Muscle of arm (tissue), 14 donors: Measurements from ENCODE around the gene ZNF664. TPM values are rescaled to one million over a fixed set of nuclear protein-coding genes. Genes with fewer than 3 reads are reported as not detected.
A peak's percentile ranks its signal among the peaks of the same experiment; 100 is the strongest.

Source experiments
- DNase-seq: peaks from one replicate; pipeline ENCODE4 v3.0.0-alpha.2; 2013
- long read RNA-seq, 11 donors: transcript quantifications; one replicate each; lab custom pipeline, GENCODE V29; 2026
- polyA plus RNA-seq, 12 donors: library from polyadenylated mRNA; unstranded; fragments of 120-200 nt; gene quantifications; one replicate each; pipeline ENCODE4 v1.2.1, GENCODE V29; 2013; ENCODE audit not compliant: insufficient read length in 12 of 12

ZNF664 gene
- 10 to 100 TPM in 11 of 12 donors, not detected in 1; 37.5 to 64.5 (median 49.2) TPM for polyA plus RNA-seq
- long read RNA-seq, donor 1, full-length matches to known transcripts = 29 of 34 reads
- long read RNA-seq, donor 1, partial matches to known transcripts = 5 of 34 reads
- long read RNA-seq, donor 1, other reads (novel, unspliced or antisense) = 0 of 34 reads
- long read RNA-seq, donor 2, full-length matches to known transcripts = 9 of 20 reads
- long read RNA-seq, donor 2, partial matches to known transcripts = 0 of 20 reads
- long read RNA-seq, donor 2, other reads (novel, unspliced or antisense) = 11 of 20 reads
- long read RNA-seq, donor 3, full-length matches to known transcripts = 7 of 13 reads
- long read RNA-seq, donor 3, partial matches to known transcripts = 6 of 13 reads
- long read RNA-seq, donor 3, other reads (novel, unspliced or antisense) = 0 of 13 reads
- long read RNA-seq, donor 4, full-length matches to known transcripts = 5 of 5 reads
- long read RNA-seq, donor 4, partial matches to known transcripts = 0 of 5 reads
- long read RNA-seq, donor 4, other reads (novel, unspliced or antisense) = 0 of 5 reads
- long read RNA-seq, donor 5, full-length matches to known transcripts = 10 of 10 reads
- long read RNA-seq, donor 5, partial matches to known transcripts = 0 of 10 reads
- long read RNA-seq, donor 5, other reads (novel, unspliced or antisense) = 0 of 10 reads
- long read RNA-seq, donor 6, full-length matches to known transcripts = 4 of 4 reads
- long read RNA-seq, donor 6, partial matches to known transcripts = 0 of 4 reads
- long read RNA-seq, donor 6, other reads (novel, unspliced or antisense) = 0 of 4 reads
- long read RNA-seq, donor 7, full-length matches to known transcripts = 4 of 4 reads
- long read RNA-seq, donor 7, partial matches to known transcripts = 0 of 4 reads
- long read RNA-seq, donor 7, other reads (novel, unspliced or antisense) = 0 of 4 reads
- long read RNA-seq, donor 8, full-length matches to known transcripts = 11 of 11 reads
- long read RNA-seq, donor 8, partial matches to known transcripts = 0 of 11 reads
- long read RNA-seq, donor 8, other reads (novel, unspliced or antisense) = 0 of 11 reads
- long read RNA-seq, donor 9, full-length matches to known transcripts = 4 of 4 reads
- long read RNA-seq, donor 9, partial matches to known transcripts = 0 of 4 reads
- long read RNA-seq, donor 9, other reads (novel, unspliced or antisense) = 0 of 4 reads
- long read RNA-seq, donor 10, full-length matches to known transcripts = 8 of 14 reads
- long read RNA-seq, donor 10, partial matches to known transcripts = 6 of 14 reads
- long read RNA-seq, donor 10, other reads (novel, unspliced or antisense) = 0 of 14 reads
- long read RNA-seq, donor 11, full-length matches to known transcripts = 10 of 10 reads
- long read RNA-seq, donor 11, partial matches to known transcripts = 0 of 10 reads
- long read RNA-seq, donor 11, other reads (novel, unspliced or antisense) = 0 of 10 reads

DNA sequence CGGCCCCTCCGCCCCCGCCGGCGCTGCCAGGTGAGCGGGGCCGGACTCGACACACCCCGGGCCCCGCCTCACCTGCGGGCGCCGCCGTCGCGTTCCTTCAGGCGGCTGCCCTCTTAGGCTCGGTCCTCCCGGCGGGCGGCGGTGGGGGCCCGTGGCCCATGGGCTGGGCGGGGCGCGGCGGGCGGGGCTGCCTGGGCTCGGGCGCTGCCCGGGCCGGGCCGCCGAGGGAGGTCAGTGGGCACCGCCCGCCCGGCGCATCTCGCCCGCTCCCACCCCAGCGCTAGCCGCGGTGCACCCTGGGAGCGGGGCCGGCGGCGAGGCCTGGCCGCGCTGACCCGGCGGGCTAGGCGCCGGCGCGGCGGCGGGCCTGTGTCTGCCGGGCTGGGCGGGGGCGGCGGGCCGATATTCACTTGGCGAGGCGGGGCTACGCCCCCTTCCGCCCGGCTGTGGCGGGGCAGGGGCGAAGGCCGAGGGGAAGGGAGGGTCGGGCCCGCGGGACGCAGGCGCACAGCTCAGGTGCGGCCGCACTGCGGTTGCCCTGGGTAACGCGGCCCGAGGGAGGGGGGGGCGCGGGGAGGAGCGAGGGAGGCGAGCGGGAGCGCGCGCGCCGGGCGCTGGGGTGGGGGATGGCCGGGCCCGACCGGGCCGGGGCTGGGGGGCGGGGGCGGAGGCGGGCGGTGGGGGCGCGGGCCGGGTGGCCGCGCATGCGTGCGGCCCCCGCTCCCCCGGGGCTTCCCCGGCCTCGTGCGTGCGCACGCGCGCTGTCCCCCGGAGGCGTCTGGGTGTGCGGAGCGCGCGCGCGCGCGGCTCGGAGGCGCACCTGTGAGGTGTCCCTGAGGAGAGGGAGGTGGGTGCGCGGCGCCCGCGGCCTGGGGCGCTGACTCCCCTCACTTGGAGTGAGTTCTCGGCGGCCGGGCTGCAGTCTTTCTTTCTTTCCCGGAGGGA, at the start of gene ZNF664, which contains the start of gene CCDC92:
Gene ZNF664, plus strand, starts transcription at position 759 of the 945 bp plus-strand sequence. CDS start 38,930 bp downstream, outside the sequence.
Gene CCDC92, minus strand, starts transcription at position 375 of the 945 bp plus-strand sequence. CDS start 28,526 bp downstream, outside the sequence.
- DNase-seq = peak; percentile 89

DNA sequence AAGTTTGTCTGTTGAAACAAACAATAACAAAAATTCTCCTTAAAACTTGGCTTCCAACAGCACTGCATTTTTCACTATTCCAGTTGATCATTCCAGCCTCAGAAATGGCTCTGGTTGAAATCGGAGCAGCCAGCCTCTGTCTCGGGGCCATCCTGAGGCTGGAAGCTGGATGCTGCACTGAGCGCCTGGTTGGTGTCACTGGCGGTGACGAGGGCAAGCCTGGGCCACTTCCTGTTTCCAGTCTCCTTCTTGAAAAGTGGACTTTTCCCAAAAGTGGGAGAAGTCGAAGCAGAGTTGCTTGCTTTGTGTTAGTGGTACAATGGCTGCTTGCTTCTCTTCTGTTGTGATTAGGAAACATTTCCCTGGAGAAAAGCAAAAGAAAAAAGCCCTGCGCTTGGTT, 49.1 kb upstream of the ZNF664 start:
- DNase-seq = no peak

DNA sequence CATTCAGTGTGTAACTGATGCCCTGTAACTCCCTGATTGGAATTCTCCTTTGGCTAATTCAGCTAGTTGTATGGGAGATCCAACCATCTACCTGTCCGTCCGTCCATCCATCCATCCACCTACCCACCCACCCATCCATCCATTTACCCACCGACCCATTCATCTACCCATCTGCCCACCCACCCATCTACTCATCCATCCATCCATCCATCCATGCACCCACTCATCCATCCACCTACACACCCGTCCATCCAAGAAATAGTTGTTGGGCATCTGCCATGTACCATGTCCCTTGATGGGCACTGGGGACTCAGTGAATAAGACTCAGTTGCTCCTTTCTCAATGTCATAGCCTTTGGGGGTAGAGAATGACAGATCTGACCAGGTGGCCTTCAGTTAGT, 48.5 kb upstream of the ZNF664 start:
- DNase-seq = no peak

DNA sequence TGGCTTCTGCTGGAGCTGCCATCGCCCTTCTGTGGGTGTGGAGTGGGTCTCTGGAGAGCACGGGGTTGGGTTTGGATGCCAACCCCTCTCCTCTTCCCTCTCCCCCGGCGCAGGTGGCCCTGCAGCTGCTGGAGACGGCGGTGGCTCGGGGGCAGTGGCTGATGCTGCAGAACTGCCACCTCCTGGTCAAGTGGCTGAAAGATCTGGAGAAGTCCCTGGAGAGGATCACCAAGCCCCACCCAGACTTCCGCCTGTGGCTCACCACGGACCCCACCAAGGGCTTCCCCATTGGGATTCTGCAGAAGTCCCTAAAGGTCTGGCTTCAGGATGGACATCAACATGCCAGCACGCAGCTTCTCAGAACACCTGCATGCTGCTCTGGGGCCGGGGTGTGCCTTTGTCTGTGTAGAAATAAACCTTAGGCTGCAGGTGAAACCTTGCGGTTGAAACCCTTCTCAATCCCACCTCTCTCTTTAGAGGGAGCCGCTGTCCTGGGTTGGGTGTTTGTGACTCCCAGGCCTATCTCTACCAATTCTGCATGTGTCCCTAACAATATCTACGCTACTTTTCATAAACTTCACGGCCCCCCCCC, 44.6 kb upstream of the ZNF664 start:
- DNase-seq = no peak

DNA sequence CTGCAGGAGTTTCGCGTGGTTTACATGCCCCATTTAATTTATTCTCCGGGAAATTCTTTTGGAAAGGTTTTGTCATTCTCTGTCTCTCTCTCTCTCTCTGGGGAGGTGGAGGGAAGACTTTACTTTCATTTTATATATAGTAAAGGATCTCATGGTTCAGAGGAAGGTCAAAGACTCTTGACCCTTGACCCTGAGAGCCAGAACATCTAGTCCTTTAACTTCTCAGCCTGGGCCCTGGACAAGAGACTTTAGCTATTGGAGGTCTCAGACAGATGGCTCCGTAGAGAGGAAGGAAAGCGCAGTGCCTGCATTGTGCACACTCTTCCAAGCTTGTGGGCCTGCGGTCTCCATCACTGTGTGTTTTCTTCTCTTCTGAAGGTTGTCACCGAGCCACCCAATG, 44.1 kb upstream of the ZNF664 start:
- DNase-seq = no peak

DNA sequence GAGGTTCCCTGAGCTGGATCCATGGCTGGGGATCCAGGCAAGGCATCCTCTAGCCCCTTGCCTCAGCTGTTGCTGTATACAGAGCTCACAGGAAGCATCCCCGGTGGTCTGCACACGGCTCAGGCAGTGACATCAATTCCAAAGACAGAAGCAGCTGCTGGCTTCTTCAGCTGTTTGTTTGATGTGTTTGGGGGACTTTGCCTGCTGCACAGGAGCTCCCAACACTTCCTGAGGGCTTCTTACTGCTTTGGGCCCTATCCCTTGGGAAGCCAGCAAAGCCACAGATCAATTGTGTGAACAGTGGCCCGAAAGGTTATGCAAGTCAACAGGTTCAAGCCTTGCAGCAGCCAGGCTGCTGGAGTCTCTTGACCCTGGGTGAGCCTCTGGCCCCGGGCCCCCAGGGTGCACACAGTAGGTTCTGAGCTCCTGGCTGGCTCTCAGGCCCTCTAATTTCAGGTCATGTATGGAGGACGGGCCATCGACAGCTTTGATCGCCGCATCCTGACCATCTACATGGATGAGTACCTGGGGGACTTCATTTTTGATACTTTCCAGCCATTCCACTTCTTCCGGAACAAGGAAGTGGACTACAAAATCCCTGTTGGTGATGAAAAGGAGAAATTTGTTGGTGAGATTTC, 43.0 kb upstream of the ZNF664 start:
- DNase-seq = no peak

DNA sequence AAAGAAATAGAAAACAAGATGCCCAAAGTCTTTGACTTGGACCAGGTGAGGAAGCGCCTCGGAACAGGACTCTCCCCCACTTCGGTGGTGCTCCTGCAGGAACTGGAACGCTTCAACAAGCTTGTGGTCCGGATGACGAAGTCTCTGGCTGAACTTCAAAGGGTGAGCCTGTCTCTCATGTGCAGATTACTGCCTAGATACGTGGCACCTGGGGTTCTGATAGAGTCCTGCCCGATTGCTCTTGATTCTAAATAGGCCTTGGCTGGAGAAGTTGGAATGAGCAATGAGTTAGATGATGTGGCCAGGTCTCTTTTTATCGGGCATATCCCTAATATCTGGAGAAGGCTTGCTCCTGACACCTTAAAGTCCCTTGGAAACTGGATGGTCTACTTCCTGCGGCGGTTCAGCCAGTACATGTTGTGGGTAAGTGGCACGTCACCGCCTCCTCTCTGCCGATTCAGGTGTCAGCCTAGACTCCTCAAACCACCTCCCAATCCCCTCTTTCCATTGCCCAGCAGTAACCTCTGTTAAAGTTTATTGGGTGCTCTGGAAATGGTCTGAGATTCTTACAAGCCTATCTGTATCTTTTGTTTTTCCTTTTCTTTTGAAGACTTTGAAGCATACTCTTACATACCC, 41.2 kb upstream of the ZNF664 start:
- DNase-seq = no peak

DNA sequence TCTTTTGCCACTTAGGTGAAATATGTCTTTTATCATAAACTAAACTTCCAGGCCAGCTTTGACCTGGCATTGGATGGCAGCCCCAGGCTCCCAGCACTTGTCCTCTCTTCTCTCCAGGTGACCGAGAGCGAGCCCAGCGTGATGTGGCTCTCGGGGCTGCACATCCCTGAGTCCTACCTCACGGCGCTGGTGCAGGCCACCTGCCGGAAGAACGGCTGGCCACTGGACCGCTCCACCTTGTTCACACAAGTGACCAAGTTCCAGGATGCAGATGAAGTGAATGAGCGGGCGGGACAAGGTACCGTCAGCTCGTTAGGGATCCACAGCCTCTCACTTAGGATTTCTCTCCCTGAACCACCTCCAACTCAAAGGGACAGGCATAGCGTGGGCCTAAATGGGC, 39.8 kb upstream of the ZNF664 start:
- DNase-seq = no peak

DNA sequence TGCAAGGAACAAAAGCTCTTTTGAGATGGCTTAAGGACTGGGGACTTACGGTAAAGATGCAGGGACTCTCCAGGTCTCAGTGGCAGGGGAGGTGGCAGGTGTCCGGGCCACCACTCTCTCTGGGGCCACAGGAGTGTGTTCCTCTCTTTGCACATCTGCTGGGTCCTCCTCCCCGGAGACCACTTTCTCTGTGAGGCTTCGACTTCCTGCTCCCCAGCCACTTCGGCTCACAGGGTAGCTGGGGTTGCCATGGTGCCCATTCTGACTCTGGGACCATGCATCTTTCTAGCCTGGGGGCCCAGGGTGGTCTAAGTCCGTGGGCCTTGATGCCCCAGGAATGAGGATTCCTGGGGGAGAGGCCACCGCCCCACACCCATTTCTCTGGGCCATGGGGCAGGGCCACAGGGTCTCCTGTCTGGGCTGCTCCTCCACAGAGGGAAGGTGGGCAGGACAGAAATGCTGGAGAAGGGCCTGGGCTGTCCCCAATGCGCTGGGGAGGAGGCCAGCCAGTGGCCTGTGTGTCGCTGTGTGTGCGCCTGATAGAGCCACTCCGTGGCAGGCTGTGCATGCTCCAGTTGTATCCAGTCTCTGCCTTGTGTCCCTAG, 38.9 kb upstream of the ZNF664 start:
- no peak for DNase-seq

DNA sequence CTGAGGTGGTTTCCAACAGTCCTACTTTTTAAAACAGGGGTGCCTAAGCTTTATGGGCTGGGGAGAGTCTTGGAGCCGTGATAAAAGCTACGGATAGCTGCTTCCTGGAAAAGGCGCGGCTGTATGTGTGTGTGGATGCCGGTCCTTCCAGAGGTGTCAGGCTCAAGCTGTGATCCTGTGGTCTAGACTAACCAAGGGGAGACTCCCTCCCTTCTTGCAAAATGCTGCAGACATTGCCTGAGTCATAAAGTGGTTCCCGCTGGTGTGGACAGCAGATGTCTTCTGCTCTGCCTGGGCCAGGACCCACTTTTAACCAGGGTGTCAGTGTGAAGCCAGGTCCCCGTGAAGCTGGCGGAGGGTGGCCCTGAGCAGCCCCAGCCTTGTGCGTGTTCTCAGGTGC, 38.2 kb upstream of the ZNF664 start:
- no peak for DNase-seq

DNA sequence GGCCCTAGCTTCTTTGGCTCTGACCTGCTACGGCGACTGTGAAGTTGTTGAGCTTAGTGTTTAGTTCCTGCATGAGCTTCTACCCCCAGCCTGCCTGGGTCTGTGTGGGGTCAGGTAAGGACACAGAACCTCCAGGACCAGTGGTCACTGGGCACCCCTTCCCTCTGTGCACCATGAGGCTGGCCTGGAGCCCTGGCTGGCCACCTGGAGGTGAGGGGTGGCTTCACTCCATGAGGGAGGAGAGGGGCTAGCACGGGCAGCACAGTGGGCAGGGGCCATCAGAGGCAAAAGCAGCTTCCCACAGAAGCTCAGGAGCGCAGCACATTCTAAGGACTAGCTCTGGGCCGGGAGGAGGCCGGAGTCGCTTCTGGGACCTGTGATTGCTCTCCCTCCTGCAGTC, 37.1 kb upstream of the ZNF664 start:
- no peak for DNase-seq

DNA sequence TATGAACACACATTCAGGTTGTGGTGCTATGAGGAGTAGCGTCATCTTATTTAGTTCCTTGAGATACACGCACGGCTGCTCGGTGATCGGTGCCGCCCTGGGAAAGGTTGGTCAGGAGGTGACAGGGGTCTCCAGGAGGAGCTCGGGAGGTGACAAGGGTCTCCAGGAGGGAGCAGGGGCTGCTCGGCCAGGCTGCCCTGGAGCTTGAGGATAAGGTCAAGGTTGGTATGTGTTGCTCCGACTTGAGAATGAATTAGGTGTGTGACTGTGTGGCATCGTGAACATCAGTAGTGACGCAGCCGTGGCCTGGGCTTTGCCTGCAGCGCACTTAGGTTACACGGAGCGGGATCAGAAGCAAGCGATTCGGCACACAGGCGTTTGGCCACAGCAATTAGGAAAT, 36.5 kb upstream of the ZNF664 start:
- no peak for DNase-seq

DNA sequence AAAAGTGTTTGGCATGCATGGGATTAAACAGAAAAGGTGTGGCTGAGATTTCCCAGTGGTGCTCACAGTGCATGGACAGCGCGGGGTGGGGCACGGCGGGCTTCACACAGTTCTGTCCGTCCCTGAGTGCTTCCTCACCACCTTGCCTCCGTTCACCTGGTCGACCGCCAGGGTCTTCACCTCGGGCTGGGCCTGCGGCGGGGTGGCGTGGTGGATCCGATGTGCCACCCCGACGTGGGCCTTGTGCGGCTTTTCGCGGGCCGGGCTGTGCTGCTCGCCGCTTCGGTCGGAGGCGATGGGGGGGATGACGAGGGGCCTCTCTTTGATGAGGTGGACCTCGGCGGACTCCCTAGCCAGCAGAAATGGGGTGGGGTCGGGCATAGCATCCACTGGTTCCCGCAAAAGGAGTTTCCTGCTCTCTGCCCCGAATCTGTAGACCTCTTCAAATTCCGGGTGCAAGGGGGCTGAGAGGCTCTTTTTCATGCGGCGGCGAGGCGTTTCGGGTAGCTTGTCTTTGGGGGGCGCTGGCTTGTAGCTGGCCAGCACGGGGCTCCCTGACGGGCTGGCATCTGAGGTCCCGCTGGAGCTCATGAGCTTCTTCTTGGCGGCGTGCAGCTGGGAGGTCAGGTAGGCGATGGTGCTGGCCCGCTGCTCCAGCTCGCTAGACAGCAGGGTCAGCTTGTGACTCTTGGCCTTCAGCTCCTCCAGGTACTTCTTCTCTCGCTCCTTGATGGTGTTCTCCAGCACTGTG, 35.9 kb upstream of the ZNF664 start:
- no peak for DNase-seq

DNA sequence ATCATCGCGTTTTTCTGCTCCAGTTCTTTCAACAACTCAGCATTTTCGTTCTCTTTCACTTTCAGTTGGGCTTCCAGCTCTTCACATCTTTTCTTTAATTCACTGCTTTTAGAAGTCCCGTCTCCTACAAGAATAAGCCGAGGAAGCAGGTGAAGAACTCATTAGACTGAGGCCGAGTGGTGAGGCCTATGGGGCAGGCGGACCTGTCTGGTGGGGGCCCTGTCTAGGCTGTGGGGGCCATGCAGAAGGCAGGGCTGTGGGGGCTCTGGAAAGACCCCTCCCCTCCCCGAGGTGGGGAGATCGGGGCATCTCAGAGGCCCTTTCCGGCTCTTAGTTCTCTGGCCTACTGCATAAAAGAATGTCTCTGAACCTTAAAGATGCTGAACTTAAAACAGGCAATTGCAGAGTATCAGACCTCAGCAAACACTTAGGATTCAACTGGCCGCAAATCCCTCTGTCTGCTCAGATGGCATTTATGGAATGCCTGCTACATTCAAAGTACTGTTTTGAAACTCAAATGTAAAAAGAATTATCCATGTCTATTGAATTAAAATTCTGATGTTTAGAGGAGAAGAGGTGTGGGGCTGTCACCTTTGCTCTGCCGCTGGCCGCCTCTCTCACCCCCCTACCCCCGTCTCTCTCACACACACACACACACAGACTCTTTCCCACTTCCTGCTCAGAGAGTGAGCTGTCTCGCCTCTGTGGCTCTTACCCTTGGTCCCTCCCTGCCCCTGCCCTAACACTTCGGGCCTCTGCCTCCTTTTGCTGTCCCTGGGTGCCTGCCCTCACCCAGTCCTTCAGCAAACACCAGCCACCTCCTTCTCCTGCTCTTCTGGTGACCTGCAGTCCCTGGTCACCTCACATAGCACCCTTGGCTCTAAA, 35.1 kb upstream of the ZNF664 start:
- no peak for DNase-seq

DNA sequence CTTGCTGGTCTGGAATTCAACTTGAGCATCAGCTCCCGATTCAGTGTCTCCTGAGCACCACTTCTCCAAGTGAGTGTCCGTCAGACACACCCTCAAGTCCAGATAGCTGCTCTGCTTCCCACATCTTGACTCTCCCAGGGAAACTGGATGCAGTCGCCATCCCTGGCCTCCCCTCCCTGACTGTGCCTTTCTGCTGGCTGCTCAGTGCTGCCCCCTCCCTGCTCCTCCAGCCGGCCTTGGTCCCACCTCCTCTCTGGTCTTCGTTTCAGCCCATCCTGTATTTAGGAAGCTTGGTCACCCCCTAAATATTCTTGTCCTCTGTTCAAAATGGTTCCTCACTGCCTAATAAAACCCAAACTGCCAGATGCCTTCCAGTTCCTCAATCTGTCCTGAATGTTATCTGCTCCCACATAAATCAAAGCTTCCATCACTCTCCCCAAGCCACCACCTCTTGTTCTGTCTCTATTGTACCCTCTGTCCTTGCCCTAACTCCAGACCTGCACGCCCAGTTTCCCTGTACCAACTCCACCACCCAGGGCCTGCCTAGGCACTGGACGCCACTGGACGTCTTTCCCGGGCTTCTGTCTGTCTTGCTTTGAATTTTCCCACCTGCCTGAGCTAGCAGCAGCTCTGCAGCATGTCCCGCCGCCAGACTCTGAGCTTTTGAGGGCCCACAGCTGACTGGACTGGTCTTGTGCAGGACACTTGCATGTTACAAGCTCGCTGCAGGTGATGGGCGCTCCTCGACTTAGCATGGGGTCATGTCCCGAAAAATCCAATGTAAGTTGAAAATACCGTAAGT, 34.1 kb upstream of the ZNF664 start:
- DNase-seq = no peak
